ENCODE data around the gene TGM5.
"Not testable (repeated sequence)": the region's sequence is repeated elsewhere in the genome, so short reads cannot be mapped to it uniquely, and the experiment has no call there.

GRCh38 chr15:43197773-43198172, 69.0 kb downstream of the TGM5 start:
- not testable (repeated sequence) for TF ChIP-seq TAF1 (IDR thresholded peaks at IDR 0.05; ENCODE audit: borderline replicate concordance, low read depth, low read length); POLR2A (IDR thresholded peaks at IDR 0.05; ENCODE audit: low read depth, low read length)
